ENCODE data around the gene EPHB2. TPM values are rescaled to one million over a fixed set of nuclear protein-coding genes. Genes with fewer than 3 reads are reported as not detected.

EPHB2 gene
- total RNA-seq, 1 donor from 2014 or later = 5.0 TPM

DNA sequence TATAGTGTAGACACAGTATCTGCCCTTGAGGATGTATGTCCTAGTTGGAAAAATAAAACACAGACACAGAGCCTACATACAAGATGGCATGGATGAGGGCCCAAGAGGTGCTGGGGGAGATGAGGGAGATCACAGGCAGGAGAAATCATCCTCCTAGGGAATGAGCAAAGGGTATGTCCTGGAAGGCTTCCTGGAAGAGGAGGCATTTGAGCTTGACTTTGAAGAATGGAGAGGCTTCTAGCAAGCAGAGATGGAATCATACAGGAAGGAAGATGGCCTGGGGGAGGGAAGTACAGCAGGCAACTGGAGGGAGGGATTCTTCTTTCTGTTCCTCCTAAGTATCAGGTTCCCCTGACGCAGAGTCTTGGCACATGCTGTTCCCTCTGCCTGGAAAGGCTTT is 158.7 kb downstream of the EPHB2 start:
- Histone ChIP-seq H3K27me3 (ENCODE audit: low read depth) (no peaks in the 10 kb centered on the region), H3K27ac (no peak overlapping the region), H3K4me1 (no peaks in the 10 kb centered on the region), H3K9me3 (no peaks in the 10 kb centered on the region), H3K4me3 (no peak overlapping the region), H3K36me3 (no peaks in the 10 kb centered on the region)
- ATAC-seq = no peak
- TF ChIP-seq, protein P1, sequence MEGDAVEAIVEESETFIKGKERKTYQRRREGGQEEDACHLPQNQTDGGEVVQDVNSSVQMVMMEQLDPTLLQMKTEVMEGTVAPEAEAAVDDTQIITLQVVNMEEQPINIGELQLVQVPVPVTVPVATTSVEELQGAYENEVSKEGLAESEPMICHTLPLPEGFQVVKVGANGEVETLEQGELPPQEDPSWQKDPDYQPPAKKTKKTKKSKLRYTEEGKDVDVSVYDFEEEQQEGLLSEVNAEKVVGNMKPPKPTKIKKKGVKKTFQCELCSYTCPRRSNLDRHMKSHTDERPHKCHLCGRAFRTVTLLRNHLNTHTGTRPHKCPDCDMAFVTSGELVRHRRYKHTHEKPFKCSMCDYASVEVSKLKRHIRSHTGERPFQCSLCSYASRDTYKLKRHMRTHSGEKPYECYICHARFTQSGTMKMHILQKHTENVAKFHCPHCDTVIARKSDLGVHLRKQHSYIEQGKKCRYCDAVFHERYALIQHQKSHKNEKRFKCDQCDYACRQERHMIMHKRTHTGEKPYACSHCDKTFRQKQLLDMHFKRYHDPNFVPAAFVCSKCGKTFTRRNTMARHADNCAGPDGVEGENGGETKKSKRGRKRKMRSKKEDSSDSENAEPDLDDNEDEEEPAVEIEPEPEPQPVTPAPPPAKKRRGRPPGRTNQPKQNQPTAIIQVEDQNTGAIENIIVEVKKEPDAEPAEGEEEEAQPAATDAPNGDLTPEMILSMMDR (IDR thresholded peaks at IDR 0.05) = no peak
- intact Hi-C loops (cut with DNase I) = no loop called here
- no peak for DNase-seq

DNA sequence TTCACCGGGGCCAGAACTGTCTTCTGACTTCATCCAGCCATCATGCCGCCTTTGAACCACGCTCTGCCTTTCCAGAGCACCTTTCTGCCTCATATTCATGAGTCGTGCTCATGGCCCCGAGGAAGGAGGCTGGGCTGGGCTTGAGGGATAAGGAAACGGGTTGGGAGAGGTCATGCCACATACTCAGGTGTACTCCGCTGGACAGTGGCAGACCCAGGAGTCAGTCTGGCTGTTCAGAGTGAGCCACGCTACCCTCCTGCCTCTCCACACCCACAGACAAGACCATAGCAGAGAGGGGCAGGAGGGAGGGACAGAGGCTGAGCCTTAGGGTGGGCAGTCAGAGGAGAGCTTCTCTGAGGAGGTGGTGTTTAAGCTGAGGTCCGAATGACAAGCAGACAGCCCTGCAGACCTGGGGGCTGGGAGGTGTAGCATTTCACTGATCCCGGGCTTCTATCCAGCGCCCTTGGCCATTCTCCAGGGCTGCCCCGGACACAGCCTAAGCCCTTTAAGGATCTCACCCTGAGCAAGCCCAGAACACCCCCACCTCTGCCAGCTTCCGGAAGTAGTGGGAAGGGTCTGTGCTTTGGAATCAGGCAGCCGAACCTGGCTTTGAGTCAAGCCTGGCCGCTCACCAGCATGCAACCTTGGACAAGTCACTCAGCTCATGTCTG is 159.7 kb downstream of the EPHB2 start:
- peak in 1 of 2 donors; percentile 43 for ATAC-seq

DNA sequence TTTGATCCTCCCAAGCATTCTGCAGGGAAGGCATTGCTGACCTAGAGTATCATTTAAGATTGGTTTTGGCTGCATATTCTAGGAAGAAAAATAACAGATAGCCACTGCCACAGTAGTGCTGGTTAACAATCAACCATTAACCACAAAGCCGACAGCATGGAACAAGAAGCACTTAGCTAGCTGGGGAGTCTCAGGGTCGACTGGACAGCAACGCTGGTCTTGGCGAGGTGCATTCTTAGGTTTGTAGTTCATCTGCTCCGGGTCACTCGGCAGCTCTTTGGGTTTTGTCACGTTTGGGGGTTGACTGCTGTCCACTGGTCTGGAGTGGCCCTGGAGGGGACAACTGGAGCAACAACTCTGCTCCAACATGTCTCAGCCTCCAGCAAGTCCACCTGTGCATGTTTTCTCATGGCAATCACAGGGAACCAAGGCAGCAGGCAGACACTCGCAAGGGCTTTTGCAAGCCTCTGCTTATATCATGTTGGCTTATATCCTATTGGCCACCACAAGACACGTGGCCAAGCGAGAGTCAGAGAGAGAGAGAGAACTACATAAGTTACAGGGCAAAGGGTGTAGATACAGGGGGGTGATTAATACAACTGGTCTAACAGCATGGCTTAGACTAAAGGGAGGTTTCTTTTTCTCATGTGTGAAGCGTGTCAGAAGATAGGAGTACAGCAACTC is 162.5 kb downstream of the EPHB2 start:
- intact Hi-C loops (cut with DNase I) = no loop called here
- Histone ChIP-seq H3K9me3 (no peaks in the 10 kb centered on the region), H3K4me1 (no peaks in the 10 kb centered on the region), H3K4me3 (no peak overlapping the region), H3K27ac (no peak overlapping the region), H3K27me3 (ENCODE audit: low read depth) (no peaks in the 10 kb centered on the region), H3K36me3 (no peaks in the 10 kb centered on the region)
- ATAC-seq (no peak), DNase-seq (no peak)
- TF ChIP-seq, protein P1 (IDR thresholded peaks at IDR 0.05) = no peak

More for the DNA sequence above, 159.7 kb downstream of the EPHB2 start:
- H3K27ac ChIP-seq = no peak overlapping the region
- no peak overlapping the region for H3K4me3 ChIP-seq
- H3K27me3 ChIP-seq (ENCODE audit: low read depth) = no peaks in the 10 kb centered on the region
- DNase-seq = no peak
- H3K36me3 ChIP-seq = no peaks in the 10 kb centered on the region
- TF ChIP-seq, protein P1 (IDR thresholded peaks at IDR 0.05) = no peak
- intact Hi-C loops (cut with DNase I) = no loop called here
- no peaks in the 10 kb centered on the region for H3K9me3 ChIP-seq
- no peaks in the 10 kb centered on the region for H3K4me1 ChIP-seq

DNA sequence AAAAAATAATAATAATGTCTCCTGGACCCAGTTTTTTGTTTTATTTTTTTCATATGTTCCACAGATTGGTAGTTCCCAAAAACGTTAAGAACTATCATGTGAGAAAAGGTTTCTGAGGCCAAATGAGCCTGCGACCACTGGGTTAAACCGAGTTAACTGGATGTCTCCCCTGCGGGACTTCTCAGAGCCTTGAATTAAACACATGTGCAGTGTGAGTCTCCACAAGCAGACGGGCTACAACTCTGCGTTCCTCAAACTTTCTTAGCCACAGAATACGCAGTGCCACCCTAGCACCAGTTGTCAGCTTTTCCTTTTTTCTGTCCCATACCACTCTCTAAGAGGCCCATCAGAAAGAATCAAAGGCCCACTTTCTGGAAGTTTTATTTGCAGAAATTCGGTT is 164.1 kb downstream of the EPHB2 start:
- Histone ChIP-seq H3K9me3 (no peaks in the 10 kb centered on the region), H3K27me3 (ENCODE audit: low read depth) (no peaks in the 10 kb centered on the region), H3K4me3 (no peak overlapping the region), H3K4me1 (no peaks in the 10 kb centered on the region), H3K27ac (no peak overlapping the region), H3K36me3 (no peaks in the 10 kb centered on the region)
- ATAC-seq (no peak), DNase-seq (no peak)
- TF ChIP-seq, protein P1 (IDR thresholded peaks at IDR 0.05) = no peak
- intact Hi-C loops (cut with DNase I) = no loop called here

DNA sequence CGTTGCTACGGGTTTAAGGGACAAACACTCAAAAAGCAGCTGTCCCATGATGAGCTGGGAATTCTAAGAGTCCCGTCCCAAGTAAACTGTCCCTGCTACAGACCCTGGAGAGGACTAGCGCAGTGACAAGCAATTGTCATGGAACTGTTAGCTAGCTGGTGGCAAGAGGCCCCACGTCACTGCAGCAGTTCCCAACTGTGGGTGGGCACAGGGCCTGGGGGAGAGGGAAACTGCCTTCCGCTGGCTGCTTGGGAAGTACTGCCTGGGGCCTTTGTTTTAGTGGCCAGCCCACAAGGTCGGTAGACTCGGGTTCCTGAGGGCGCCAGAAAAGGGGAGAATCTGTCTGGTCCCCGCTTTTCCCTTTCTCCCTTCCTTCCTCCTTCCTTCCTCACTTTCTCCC is 164.6 kb downstream of the EPHB2 start:
- no peak for DNase-seq
- Histone ChIP-seq H3K27me3 (ENCODE audit: low read depth) (no peaks in the 10 kb centered on the region), H3K4me1 (no peaks in the 10 kb centered on the region), H3K36me3 (no peaks in the 10 kb centered on the region), H3K4me3 (no peak overlapping the region), H3K9me3 (no peaks in the 10 kb centered on the region), H3K27ac (no peak overlapping the region)
- intact Hi-C loops (cut with DNase I) = no loop called here
- ATAC-seq = no peak
- TF ChIP-seq, protein P1 (IDR thresholded peaks at IDR 0.05) = no peak
